HepG2 (cell line): Measurements from ENCODE around the gene ATP6V1C2. TPM values are rescaled to one million over a fixed set of nuclear protein-coding genes. Genes with fewer than 3 reads are reported as not detected.

Experiments
- BCL6 ChIP-seq: IDR thresholded peaks from 2 replicates; pipeline ENCODE4 v1.6.1; 2016; ENCODE audit warnings: missing genetic modification reagents, missing compliant biosample characterization
- CBX2 ChIP-seq, 2 experiments: fragments of 200-600 bp in 1 of 2; sonication (generic); formaldehyde crosslinking in 1 of 2; IDR thresholded peaks; 2 replicates each; pipeline versions ENCODE4 v1.7.0 to v1.8.1; 2018 to 2022; ENCODE audit warnings: low read depth in 2 of 2, low read length in 1 of 2, mild to moderate bottlenecking in 1 of 2, missing genetic modification reagents in 1 of 2
- CENPX ChIP-seq: sonication (generic); formaldehyde crosslinking; IDR thresholded peaks from 2 replicates; pipeline ENCODE4 v1.9.0; 2021; ENCODE audit warnings: mild to moderate bottlenecking, missing genetic modification reagents, moderate library complexity
- ERF ChIP-seq: IDR thresholded peaks from 2 replicates; pipeline ENCODE4 v1.6.1; 2018; ENCODE audit warnings: missing biosample characterization, missing genetic modification reagents
- FOSL1 ChIP-seq: sonication (generic); formaldehyde crosslinking; IDR thresholded peaks from 2 replicates; pipeline ENCODE4 v1.9.0; 2021; ENCODE audit warnings: missing genetic modification reagents, borderline replicate concordance
- HMGA1 ChIP-seq: sonication (generic); formaldehyde crosslinking; conservative IDR thresholded peaks from 2 replicates; pipeline ENCODE4 v1.4.0; 2020; ENCODE audit warnings: missing genetic modification reagents
- HNF4G ChIP-seq, 2 experiments: sonication (generic) in 1 of 2; formaldehyde crosslinking in 1 of 2; IDR thresholded peaks; 2 replicates each; pipeline versions ENCODE4 v1.4.0 to v1.6.1; 2011 to 2020; ENCODE audit warnings: borderline replicate concordance in 2 of 2, low read depth in 2 of 2, mild to moderate bottlenecking in 2 of 2, low read length in 1 of 2, missing genetic modification reagents in 1 of 2, moderate library complexity in 1 of 2
- HNRNPL ChIP-seq: fragments of 200-400 bp; formaldehyde crosslinking; IDR thresholded peaks from 2 replicates; pipeline ENCODE4 v1.6.1; 2017; ENCODE audit warnings: mild to moderate bottlenecking, low read depth, low read length
- KDM3A ChIP-seq: IDR thresholded peaks from 2 replicates; pipeline ENCODE4 v1.6.1; 2018; ENCODE audit warnings: low read depth, missing compliant biosample characterization
- MXD3 ChIP-seq: IDR thresholded peaks from 2 replicates; pipeline ENCODE4 v1.6.1; 2016; ENCODE audit warnings: mild to moderate bottlenecking, missing biosample characterization, missing genetic modification reagents
- PCBP1 ChIP-seq: fragments of 200-400 bp; formaldehyde crosslinking; IDR thresholded peaks from 2 replicates; pipeline ENCODE4 v1.6.1; 2017; ENCODE audit warnings: mild to moderate bottlenecking, low read depth, low read length, borderline replicate concordance
- PHF21A ChIP-seq: sonication (generic); formaldehyde crosslinking; IDR thresholded peaks from 2 replicates; pipeline ENCODE4 v1.5.0; 2020; ENCODE audit warnings: mild to moderate bottlenecking, missing genetic modification reagents
- PRPF4 ChIP-seq: fragments of 200-400 bp; formaldehyde crosslinking; IDR thresholded peaks from 2 replicates; pipeline ENCODE4 v1.6.1; 2016; ENCODE audit warnings: low read length, low read depth; ENCODE audit not compliant: poor library complexity, severe bottlenecking
- RFX3 ChIP-seq: IDR thresholded peaks from 2 replicates; pipeline ENCODE4 v1.6.1; 2016; ENCODE audit warnings: missing biosample characterization, missing genetic modification reagents
- SAFB2 ChIP-seq: sonication (generic); formaldehyde crosslinking; IDR thresholded peaks from 2 replicates; pipeline ENCODE4 v1.5.1; 2020; ENCODE audit warnings: missing genetic modification reagents, low read depth, mild to moderate bottlenecking, borderline replicate concordance
- SYNCRIP ChIP-seq: fragments of 200-400 bp; formaldehyde crosslinking; IDR thresholded peaks from 2 replicates; pipeline ENCODE4 v1.6.1; 2018; ENCODE audit warnings: mild to moderate bottlenecking, low read depth, low read length; ENCODE audit not compliant: insufficient read depth
- TCF7L2 ChIP-seq: IDR thresholded peaks from 2 replicates; pipeline ENCODE4 v1.6.1; 2011; ENCODE audit warnings: mild to moderate bottlenecking, low read depth, low read length, moderate library complexity
- TP53 ChIP-seq: sonication (generic); formaldehyde crosslinking; conservative IDR thresholded peaks from 2 replicates; pipeline ENCODE4 v1.4.0; 2020; ENCODE audit warnings: missing genetic modification reagents
- ZBTB26 ChIP-seq: IDR thresholded peaks from 2 replicates; pipeline ENCODE4 v1.6.1; 2016; ENCODE audit warnings: missing compliant biosample characterization, missing genetic modification reagents, borderline replicate concordance
- ZFP62 ChIP-seq: sonication (generic); formaldehyde crosslinking; IDR thresholded peaks from 2 replicates; pipeline ENCODE4 v1.4.0; 2020; ENCODE audit warnings: missing genetic modification reagents
- ZFP82 ChIP-seq: sonication (generic); formaldehyde crosslinking; IDR thresholded peaks from 2 replicates; pipeline ENCODE4 v1.5.1; 2020; ENCODE audit warnings: mild to moderate bottlenecking, missing genetic modification reagents, borderline replicate concordance
- ZMYM3 ChIP-seq: sonication (generic); formaldehyde crosslinking; IDR thresholded peaks from 2 replicates; pipeline ENCODE4 v1.5.1; 2020; ENCODE audit warnings: mild to moderate bottlenecking, missing genetic modification reagents
- ZNF260 ChIP-seq: sonication (generic); formaldehyde crosslinking; IDR thresholded peaks from 2 replicates; pipeline ENCODE4 v1.4.0; 2020; ENCODE audit warnings: missing genetic modification reagents, low read depth, mild to moderate bottlenecking, borderline replicate concordance
- ZNF296 ChIP-seq: sonication (generic); formaldehyde crosslinking; conservative IDR thresholded peaks from 2 replicates; pipeline ENCODE4 v1.5.0; 2020; ENCODE audit warnings: mild to moderate bottlenecking, missing genetic modification reagents
- ZNF674 ChIP-seq: sonication (generic); formaldehyde crosslinking; IDR thresholded peaks from 2 replicates; pipeline ENCODE4 v1.5.0; 2020; ENCODE audit warnings: low read depth, mild to moderate bottlenecking, missing genetic modification reagents
- ZNF790 ChIP-seq: sonication (generic); formaldehyde crosslinking; IDR thresholded peaks from 2 replicates; pipeline ENCODE4 v1.8.0; 2022; ENCODE audit warnings: missing genetic modification reagents, mild to moderate bottlenecking, borderline replicate concordance
- polyA plus RNA-seq, 8 experiments: library from polyadenylated mRNA; depleted of rRNA in 3 of 8; stranded (reverse) in 7 of 8; unstranded in 1 of 8; fragments of >200 nt; fragmentation: Illumina TruSeq in 4 of 8; extraction: Trizol in 4 of 8; gene quantifications; 2 replicates each; pipeline versions ENCODE4 v1.2.1 to v1.2.3, GENCODE V29; 2011 to 2016; ENCODE audit warnings: low read depth in 4 of 8, missing spikeins in 1 of 8, mixed read lengths in 1 of 8; ENCODE audit not compliant: insufficient read depth in 1 of 8
- total RNA-seq, 5 experiments: library from RNA; depleted of rRNA; stranded (reverse); fragments of >200 nt; fragmentation: Illumina TruSeq; extraction: Trizol; gene quantifications; 2 replicates each; pipeline ENCODE4 v1.2.3, GENCODE V29; 2016; ENCODE audit warnings: low read depth in 1 of 5
- TF ChIP-seq, protein P1 (sequence below): sonication (generic); formaldehyde crosslinking; conservative IDR thresholded peaks from 2 replicates; pipeline ENCODE4 v1.8.1; 2023; ENCODE audit warnings: missing genetic modification reagents

The ATP6V1C2 gene
- total and polyA plus RNA-seq, 2 of the 13 experiments (the other 11 are each of a cell fraction or from before 2014, with no cell fraction given), result 0.04 to 0.29 TPM

DNA sequence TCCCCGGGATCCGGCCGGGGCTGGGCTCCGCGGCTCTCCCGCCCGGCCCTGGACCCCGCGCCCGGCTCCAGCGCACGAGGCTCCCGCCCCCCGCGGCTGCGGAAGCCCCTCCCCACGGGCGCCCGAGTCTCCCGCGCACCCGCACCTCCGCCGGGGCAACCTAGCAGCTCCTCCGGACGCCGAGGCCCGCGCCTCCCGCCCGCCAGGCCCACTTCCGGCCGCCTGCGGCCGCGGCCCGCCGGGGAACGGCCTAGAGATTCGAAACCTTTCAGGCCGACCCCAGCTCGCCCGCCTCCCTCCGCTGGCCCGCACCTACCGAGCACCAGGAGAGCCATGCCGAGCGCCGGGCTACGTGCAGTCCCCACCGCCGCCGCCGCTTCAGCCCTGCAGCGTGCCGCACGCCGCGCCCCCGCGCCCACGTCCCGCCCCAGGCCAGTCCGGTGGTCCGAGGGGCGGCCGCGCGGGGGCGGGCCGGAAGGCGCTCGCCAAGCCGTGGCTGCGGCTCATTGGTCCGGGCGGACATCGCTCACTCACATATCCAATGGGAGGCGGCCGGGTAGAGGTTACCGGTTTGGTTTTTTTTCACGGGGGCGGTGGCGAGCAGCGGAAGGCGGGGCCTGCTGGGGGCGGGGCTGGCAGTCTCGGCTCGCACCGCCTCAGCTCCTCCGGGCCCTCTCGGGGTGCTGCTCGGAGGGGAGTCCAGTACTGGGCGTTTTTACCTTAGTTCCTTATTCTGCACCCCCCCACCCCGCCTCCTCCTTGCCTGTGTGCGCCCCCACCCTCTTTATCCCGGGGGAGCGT lies 91.1 kb downstream of the ATP6V1C2 start, which contains the start of gene PDIA6 (continued):
- TF ChIP-seq, protein P1, sequence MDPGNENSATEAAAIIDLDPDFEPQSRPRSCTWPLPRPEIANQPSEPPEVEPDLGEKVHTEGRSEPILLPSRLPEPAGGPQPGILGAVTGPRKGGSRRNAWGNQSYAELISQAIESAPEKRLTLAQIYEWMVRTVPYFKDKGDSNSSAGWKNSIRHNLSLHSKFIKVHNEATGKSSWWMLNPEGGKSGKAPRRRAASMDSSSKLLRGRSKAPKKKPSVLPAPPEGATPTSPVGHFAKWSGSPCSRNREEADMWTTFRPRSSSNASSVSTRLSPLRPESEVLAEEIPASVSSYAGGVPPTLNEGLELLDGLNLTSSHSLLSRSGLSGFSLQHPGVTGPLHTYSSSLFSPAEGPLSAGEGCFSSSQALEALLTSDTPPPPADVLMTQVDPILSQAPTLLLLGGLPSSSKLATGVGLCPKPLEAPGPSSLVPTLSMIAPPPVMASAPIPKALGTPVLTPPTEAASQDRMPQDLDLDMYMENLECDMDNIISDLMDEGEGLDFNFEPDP (CRISPR knock-in tag), result no peak
- TF ChIP-seq ZNF790 (CRISPR knock-in tag) (no peak; the same call in 1 of the 2 replicates), RFX3 (no peak), HNRNPL (no peak), ERF (no peak; the same call in 1 of the 2 replicates), ZFP82 (CRISPR knock-in tag) (peak; percentile 74; the same call in 1 of the 2 replicates), TP53 (CRISPR knock-in tag) (no peak), HNF4G (IDR thresholded peaks at IDR 0.05; ENCODE audit: borderline replicate concordance, low read depth, low read length) (no peak), HNF4G (CRISPR knock-in tag; IDR thresholded peaks at IDR 0.05; ENCODE audit: borderline replicate concordance, low read depth) (no peak), KDM3A (CRISPR knock-in tag) (0 out of 2 replicates have a peak, but pooled peaks have one; percentile 13), MXD3 (CRISPR knock-in tag) (peak; percentile 55), FOSL1 (no peak), ZMYM3 (0 out of 2 replicates have a peak, but pooled peaks have one; percentile 4), ZNF260 (CRISPR knock-in tag) (no peak), ZNF674 (CRISPR knock-in tag) (no peak), PCBP1 (no peak), BCL6 (CRISPR knock-in tag) (0 out of 2 replicates have a peak, but pooled peaks have one; percentile 12), ZBTB26 (CRISPR knock-in tag) (no peak), PHF21A (CRISPR knock-in tag) (peak; percentile 37; the same call in 1 of the 2 replicates), PRPF4 (no peak), ZFP62 (no peak), TCF7L2 (no peak), CBX2 (IDR thresholded peaks at IDR 0.05; ENCODE audit: low read depth, low read length) (no peak), CBX2 (CRISPR knock-in tag; IDR thresholded peaks at IDR 0.05; ENCODE audit: low read depth) (no peak), ZNF296 (CRISPR knock-in tag) (no peak), HMGA1 (CRISPR knock-in tag) (no peak), SYNCRIP (no peak), SAFB2 (CRISPR knock-in tag) (peak; percentile 91; the same call in 1 of the 2 replicates), CENPX (CRISPR knock-in tag) (no peak)
